Measurements from ENCODE around the gene PTRH1. TPM values are rescaled to one million over a fixed set of nuclear protein-coding genes. Genes with fewer than 3 reads are reported as not detected.

The PTRH1 gene
- total and polyA plus RNA-seq, 2 of the 13 experiments (the other 11 are each of a cell fraction or from before 2014, with no cell fraction given): 4.0 to 10.4 TPM

DNA sequence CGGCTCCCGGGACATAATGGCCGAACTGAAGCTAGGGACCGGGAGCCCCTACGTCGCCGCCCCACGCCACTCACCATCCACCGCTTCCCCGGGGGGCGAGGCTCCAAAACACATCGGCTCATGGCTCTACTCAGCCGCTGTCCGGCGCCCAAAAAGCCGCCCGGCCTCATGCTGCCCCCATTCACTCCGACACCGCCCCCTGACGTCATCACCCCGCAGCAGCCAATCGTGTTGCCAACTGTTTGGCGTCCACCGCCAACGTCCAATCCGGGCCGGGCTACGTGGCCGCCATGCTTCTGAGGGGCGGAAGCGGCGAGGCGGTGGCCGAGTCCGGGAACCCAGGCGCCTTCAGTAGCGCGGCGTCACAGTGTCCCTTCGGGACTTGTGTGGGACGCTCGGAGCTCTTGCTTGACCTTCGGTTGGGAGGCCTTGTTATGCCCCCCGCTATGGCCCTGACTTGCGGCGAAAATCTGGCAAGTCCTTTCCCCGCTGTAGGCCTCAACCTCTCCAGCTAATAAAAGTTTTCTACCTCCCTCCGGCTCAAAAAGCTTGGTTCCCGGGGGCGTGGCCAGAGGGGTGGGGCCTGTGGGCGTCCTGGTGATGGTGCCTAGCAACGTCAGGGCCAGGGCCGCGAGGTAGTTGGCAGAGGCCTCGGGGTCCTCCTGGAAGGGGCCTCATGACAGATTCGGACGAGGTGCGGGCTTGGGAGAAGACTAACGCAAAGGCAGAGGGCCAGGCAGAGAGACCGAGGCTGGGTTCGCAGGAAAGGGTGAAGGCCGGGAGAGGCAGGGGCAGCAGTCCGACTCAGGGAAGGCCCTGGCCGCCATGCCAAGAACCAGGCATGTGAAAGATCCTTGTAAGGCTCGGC, at the start of gene PTRH1, which contains the start of gene TTC16 (continued):
- TF ChIP-seq, protein P1, sequence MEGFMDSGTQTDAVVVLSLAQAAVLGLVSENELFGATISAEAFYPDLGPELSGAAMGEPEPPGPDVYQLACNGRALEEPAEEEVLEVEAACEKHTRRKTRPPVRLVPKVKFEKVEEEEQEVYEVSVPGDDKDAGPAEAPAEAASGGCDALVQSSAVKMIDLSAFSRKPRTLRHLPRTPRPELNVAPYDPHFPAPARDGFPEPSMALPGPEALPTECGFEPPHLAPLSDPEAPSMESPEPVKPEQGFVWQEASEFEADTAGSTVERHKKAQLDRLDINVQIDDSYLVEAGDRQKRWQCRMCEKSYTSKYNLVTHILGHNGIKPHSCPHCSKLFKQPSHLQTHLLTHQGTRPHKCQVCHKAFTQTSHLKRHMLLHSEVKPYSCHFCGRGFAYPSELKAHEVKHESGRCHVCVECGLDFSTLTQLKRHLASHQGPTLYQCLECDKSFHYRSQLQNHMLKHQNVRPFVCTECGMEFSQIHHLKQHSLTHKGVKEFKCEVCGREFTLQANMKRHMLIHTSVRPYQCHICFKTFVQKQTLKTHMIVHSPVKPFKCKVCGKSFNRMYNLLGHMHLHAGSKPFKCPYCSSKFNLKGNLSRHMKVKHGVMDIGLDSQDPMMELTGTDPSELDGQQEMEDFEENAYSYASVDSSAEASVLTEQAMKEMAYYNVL (CRISPR knock-in tag; IDR thresholded peaks at IDR 0.05; ENCODE audit: borderline replicate concordance): peak; percentile 8; the same call in 1 of the 2 replicates
- TF ChIP-seq ATF7 (IDR thresholded peaks at IDR 0.05): peak; percentile 98
- peak; percentile 85; the same call in 1 of the 2 replicates for TF ChIP-seq ATF7 (CRISPR knock-in tag; IDR thresholded peaks at IDR 0.05)
- no peak for TF ChIP-seq NFRKB (IDR thresholded peaks at IDR 0.05)
- TF ChIP-seq NFE2 (CRISPR knock-in tag; IDR thresholded peaks at IDR 0.05): no peak
- no peak for TF ChIP-seq HOXA9 (CRISPR knock-in tag; IDR thresholded peaks at IDR 0.05; ENCODE audit: borderline replicate concordance)
- TF ChIP-seq SMC3 (IDR thresholded peaks at IDR 0.05; ENCODE audit: low read length): no peak
- no peak; the same call in 1 of the 2 replicates for TF ChIP-seq ZNF619 (CRISPR knock-in tag; IDR thresholded peaks at IDR 0.05)
- no peak for TF ChIP-seq ZNF431 (CRISPR knock-in tag; IDR thresholded peaks at IDR 0.05; ENCODE audit: borderline replicate concordance, low read depth)
- no peak for TF ChIP-seq ZBTB7A (CRISPR knock-in tag; IDR thresholded peaks at IDR 0.05)
- TF ChIP-seq ZMAT3 (CRISPR knock-in tag; conservative IDR thresholded peaks at IDR 0.05): peak; percentile 61; the same call in 1 of the 2 replicates
- TF ChIP-seq, protein P2, sequence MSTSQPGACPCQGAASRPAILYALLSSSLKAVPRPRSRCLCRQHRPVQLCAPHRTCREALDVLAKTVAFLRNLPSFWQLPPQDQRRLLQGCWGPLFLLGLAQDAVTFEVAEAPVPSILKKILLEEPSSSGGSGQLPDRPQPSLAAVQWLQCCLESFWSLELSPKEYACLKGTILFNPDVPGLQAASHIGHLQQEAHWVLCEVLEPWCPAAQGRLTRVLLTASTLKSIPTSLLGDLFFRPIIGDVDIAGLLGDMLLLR (CRISPR knock-in tag; IDR thresholded peaks at IDR 0.05): peak; percentile 1; the same call in 1 of the 2 replicates
- TF ChIP-seq ZNF138 (CRISPR knock-in tag; IDR thresholded peaks at IDR 0.05; ENCODE audit: low read depth): no peak; the same call in 1 of the 2 replicates
- TF ChIP-seq, protein P3, sequence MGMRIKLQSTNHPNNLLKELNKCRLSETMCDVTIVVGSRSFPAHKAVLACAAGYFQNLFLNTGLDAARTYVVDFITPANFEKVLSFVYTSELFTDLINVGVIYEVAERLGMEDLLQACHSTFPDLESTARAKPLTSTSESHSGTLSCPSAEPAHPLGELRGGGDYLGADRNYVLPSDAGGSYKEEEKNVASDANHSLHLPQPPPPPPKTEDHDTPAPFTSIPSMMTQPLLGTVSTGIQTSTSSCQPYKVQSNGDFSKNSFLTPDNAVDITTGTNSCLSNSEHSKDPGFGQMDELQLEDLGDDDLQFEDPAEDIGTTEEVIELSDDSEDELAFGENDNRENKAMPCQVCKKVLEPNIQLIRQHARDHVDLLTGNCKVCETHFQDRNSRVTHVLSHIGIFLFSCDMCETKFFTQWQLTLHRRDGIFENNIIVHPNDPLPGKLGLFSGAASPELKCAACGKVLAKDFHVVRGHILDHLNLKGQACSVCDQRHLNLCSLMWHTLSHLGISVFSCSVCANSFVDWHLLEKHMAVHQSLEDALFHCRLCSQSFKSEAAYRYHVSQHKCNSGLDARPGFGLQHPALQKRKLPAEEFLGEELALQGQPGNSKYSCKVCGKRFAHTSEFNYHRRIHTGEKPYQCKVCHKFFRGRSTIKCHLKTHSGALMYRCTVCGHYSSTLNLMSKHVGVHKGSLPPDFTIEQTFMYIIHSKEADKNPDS (CRISPR knock-in tag; IDR thresholded peaks at IDR 0.05): no peak
- no peak for TF ChIP-seq MED13 (CRISPR knock-in tag; IDR thresholded peaks at IDR 0.05)
- no peak for TF ChIP-seq ZNF768 (CRISPR knock-in tag; IDR thresholded peaks at IDR 0.05)
- TF ChIP-seq, protein P4, sequence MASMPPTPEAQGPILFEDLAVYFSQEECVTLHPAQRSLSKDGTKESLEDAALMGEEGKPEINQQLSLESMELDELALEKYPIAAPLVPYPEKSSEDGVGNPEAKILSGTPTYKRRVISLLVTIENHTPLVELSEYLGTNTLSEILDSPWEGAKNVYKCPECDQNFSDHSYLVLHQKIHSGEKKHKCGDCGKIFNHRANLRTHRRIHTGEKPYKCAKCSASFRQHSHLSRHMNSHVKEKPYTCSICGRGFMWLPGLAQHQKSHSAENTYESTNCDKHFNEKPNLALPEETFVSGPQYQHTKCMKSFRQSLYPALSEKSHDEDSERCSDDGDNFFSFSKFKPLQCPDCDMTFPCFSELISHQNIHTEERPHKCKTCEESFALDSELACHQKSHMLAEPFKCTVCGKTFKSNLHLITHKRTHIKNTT (CRISPR knock-in tag; IDR thresholded peaks at IDR 0.05): no peak
- TF ChIP-seq, protein P5, sequence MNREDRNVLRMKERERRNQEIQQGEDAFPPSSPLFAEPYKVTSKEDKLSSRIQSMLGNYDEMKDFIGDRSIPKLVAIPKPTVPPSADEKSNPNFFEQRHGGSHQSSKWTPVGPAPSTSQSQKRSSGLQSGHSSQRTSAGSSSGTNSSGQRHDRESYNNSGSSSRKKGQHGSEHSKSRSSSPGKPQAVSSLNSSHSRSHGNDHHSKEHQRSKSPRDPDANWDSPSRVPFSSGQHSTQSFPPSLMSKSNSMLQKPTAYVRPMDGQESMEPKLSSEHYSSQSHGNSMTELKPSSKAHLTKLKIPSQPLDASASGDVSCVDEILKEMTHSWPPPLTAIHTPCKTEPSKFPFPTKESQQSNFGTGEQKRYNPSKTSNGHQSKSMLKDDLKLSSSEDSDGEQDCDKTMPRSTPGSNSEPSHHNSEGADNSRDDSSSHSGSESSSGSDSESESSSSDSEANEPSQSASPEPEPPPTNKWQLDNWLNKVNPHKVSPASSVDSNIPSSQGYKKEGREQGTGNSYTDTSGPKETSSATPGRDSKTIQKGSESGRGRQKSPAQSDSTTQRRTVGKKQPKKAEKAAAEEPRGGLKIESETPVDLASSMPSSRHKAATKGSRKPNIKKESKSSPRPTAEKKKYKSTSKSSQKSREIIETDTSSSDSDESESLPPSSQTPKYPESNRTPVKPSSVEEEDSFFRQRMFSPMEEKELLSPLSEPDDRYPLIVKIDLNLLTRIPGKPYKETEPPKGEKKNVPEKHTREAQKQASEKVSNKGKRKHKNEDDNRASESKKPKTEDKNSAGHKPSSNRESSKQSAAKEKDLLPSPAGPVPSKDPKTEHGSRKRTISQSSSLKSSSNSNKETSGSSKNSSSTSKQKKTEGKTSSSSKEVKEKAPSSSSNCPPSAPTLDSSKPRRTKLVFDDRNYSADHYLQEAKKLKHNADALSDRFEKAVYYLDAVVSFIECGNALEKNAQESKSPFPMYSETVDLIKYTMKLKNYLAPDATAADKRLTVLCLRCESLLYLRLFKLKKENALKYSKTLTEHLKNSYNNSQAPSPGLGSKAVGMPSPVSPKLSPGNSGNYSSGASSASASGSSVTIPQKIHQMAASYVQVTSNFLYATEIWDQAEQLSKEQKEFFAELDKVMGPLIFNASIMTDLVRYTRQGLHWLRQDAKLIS (CRISPR knock-in tag; IDR thresholded peaks at IDR 0.05): no peak
- no peak for TF ChIP-seq GATA4 (IDR thresholded peaks at IDR 0.05; ENCODE audit: borderline replicate concordance, low read depth)
- TF ChIP-seq SATB2 (CRISPR knock-in tag; IDR thresholded peaks at IDR 0.05): no peak
- TF ChIP-seq ZFAT (CRISPR knock-in tag; conservative IDR thresholded peaks at IDR 0.05): no peak
